Endothelial cell of umbilical vein (primary cell): ENCODE data around the gene LIPM.

Source experiments
- EZH2 ChIP-seq: IDR thresholded peaks from 2 replicates; pipeline ENCODE4 v1.6.1; 2012; ENCODE audit warnings: borderline replicate concordance, low read depth, mild to moderate bottlenecking, moderate library complexity, low read length, inconsistent platforms; ENCODE audit not compliant: severe bottlenecking
- POLR2AphosphoS5 ChIP-seq: IDR thresholded peaks from 2 replicates; pipeline ENCODE4 v1.6.1; 2012; ENCODE audit warnings: low read depth, mild to moderate bottlenecking, control low read depth, low read length, moderate library complexity; ENCODE audit not compliant: insufficient read depth
- TF ChIP-seq, protein P1 (sequence below), 2 donors: IDR thresholded peaks; 1 replicate in 1 of 2; 2 replicates in 1 of 2; pipeline ENCODE4 v1.5.1; 2011; ENCODE audit warnings: low read length in 2 of 2, mild to moderate bottlenecking in 2 of 2, moderate library complexity in 2 of 2, control low read depth in 1 of 2, inconsistent platforms in 1 of 2, low read depth in 1 of 2; ENCODE audit not compliant: insufficient read depth in 1 of 2; ENCODE audit errors: extremely low read depth in 1 of 2

DNA sequence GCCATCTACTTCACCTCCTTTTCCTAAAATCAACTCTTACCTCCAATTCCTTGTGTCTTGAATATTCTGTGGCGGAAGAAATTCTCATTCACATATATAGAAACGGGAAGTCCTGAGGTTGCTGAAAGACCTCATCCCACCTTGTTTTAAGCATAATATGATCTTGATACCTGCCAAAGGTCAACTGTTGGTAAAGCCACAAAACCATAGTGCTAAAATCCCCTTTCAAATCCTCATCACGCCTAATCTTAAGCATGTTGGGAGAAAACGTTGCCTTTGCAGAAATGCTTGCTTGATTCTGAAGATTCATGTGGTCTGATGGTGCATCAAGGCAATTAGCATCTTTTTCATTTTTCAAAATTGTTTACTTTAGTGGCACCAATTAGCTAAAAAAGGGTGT lies 40.6 kb downstream of the LIPM start:
- TF ChIP-seq, protein P1, sequence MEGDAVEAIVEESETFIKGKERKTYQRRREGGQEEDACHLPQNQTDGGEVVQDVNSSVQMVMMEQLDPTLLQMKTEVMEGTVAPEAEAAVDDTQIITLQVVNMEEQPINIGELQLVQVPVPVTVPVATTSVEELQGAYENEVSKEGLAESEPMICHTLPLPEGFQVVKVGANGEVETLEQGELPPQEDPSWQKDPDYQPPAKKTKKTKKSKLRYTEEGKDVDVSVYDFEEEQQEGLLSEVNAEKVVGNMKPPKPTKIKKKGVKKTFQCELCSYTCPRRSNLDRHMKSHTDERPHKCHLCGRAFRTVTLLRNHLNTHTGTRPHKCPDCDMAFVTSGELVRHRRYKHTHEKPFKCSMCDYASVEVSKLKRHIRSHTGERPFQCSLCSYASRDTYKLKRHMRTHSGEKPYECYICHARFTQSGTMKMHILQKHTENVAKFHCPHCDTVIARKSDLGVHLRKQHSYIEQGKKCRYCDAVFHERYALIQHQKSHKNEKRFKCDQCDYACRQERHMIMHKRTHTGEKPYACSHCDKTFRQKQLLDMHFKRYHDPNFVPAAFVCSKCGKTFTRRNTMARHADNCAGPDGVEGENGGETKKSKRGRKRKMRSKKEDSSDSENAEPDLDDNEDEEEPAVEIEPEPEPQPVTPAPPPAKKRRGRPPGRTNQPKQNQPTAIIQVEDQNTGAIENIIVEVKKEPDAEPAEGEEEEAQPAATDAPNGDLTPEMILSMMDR (IDR thresholded peaks at IDR 0.05; ENCODE audit: extremely low read depth in 1 of 2, insufficient read depth in 1 of 2, low read depth in 1 of 2, low read length in 2 of 2) = no peak
- no peak for TF ChIP-seq POLR2AphosphoS5
- TF ChIP-seq EZH2 = no peak
